Renal cortex interstitium (tissue), 11 donors: ENCODE results near the gene MCTP2. TPM values are rescaled to one million over a fixed set of nuclear protein-coding genes. Genes with fewer than 3 reads are reported as not detected.
"Not testable (repeated sequence)": the region's sequence is repeated elsewhere in the genome, so short reads cannot be mapped to it uniquely, and the experiment has no call there.

Experiments
- DNase-seq, 11 donors: peaks; one replicate each; pipeline ENCODE4 v3.0.0-alpha.2; 2013; ENCODE audit warnings: low read depth in 9 of 11, low spot score in 4 of 11; ENCODE audit errors: extremely low read depth in 1 of 11
- polyA plus RNA-seq, 3 donors: library from polyadenylated mRNA; unstranded; fragments of 120-200 nt; gene quantifications; one replicate each; pipeline ENCODE4 v1.2.1, GENCODE V29; 2013; ENCODE audit not compliant: insufficient read length in 3 of 3

Gene MCTP2
- polyA plus RNA-seq, 3 donors = 18.0 to 22.0 (median 21.8) TPM

GRCh38 chr15:94257776-94258175 lies 26.4 kb downstream of the MCTP2 start:
- not testable (repeated sequence) for DNase-seq

DNA sequence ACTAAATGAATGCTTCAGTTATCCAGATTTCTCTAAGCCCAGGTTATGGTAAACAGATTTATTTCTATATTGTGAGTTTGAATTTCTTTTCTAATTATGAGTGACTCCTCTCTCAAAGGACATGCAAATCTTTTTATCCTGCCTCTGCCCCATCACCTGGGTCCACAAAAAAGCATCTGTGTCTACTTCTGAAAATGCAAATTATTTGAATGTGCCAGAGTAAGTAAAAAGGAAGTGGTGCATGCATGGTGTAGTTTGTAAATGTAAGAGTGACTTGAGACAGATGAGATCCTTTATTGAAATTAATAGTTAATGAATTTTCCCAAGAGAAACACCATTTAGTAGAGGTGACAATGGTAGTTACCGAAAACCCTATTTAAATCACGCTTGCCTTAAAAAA lies 26.9 kb downstream of the MCTP2 start:
- no peak for DNase-seq

GRCh38 chr15:94259121-94259751 lies 27.9 kb downstream of the MCTP2 start:
- DNase-seq = no peak

DNA sequence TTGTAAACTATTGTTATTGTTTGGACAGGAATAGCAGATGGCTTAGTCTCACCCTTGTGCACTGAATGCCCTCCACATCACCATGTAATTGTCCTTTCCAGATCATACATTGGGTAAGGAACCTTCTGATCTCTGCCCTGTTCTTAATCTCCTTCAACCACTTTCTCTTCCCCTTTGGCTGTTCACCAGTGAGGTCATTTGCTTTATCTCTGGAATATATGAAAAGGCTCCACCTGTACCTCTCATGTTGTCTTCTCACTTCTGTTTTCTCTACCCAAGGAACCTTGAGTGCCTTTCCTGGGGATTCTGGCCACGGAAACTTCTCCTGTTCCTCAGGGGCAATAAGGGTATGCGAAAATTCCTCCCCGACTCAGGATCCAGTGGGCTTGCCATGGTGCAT lies 28.5 kb downstream of the MCTP2 start:
- no peak for DNase-seq

DNA sequence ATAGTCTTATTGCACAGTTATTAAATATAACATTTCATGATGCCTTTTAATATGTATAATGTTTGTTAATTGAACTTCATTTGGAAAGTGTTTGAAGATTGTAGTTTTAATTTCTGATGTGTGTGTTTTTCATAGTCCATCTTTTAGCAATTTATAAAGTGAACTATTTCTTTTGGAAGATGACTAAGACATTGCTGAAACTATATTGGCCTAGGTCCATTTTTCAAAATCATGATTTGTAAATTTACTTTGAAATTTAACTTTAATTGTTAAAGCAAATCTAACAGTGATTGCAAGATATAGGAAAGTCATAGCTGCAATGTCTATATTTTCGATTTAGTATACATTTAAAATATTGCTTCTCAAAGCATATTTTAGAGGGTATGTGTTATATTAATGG lies 30.8 kb downstream of the MCTP2 start:
- no peak for DNase-seq

- DNase-seq = no peak
These were observed 32.2 kb downstream of the MCTP2 start for GRCh38 chr15:94263341-94264273.

DNA sequence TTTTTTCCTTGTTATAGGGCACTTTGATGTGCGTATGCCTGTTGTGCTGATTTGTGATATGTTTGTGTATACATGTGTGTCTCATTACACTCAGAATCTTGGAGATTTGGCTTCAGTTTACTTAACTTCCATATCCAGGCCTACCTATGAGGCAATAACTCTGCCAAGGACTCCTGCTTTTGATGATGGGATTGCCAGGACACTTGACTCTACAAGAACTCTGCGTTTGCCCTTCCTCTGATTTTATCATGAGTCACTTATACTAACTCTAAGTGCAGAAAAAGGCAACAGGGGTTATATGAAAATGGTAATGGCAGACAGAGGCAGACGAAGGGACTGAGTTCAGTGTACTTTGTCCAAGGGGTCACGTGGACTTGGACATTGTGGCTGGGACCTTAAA lies 33.6 kb downstream of the MCTP2 start:
- no peak for DNase-seq

DNA sequence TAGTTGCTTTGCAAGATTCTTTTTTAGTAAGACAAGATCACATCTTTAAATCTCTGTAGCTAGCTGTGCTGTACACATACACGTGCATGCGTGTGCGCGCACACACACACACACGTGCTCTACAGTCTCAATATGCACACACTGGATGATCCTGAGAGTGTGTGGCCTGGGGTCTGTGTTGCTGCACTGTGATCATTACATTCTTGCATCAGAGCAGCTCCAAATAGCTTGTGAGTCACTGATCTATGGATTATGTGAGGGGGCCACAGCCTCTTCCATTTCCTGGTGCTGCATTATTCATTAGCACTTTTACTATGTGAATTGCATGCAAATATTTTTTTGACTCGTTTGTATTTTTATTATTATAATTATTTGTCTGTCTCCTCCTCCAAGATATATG lies 34.6 kb downstream of the MCTP2 start:
- DNase-seq = no peak

DNA sequence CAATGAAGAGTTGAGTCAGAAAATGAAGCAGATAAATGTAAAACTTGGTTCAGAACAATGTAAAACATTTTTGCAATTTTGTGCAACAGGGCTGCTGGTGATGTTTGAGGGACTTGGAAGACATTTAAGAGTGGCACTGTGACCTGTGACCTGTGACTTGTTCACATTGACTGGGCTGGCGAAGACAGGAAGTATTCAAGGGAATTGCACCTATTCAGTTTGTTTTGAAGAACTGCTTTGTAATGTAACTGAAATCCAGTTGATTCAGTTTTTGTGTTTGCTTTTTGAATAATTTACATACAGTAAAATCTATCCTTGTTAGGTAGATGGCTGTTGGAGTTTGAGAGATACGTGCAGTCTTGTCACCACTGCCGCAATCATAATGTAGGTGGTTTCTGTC lies 35.4 kb downstream of the MCTP2 start:
- DNase-seq = no peak

- no peak for DNase-seq
These were observed 38.6 kb downstream of the MCTP2 start for GRCh38 chr15:94269954-94270353.

GRCh38 chr15:94270570-94270969 lies 39.2 kb downstream of the MCTP2 start:
- no peak for DNase-seq

- DNase-seq = no peak
These were observed 41.0 kb downstream of the MCTP2 start for GRCh38 chr15:94272251-94272898.

- DNase-seq = no peak
These were observed 42.5 kb downstream of the MCTP2 start for GRCh38 chr15:94273826-94274225.

DNA sequence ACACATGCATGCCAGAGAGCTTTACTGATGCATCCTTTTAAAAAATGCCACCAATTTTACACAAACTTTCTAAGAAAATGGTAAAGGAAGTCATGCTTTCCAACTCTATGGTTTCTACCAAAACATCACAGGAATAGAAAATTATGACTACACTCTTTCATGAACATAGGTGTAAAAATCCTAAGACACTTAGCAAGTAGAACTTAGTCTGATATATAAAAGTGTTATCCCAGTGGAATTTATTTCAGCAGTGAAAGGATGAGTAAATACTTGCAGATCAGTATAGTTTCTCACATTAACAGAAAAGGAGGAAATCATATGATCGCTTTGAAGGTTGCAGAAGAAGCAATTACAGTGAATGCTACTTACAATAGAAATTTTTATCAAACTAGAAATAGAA lies 43.4 kb downstream of the MCTP2 start:
- DNase-seq = no peak

GRCh38 chr15:94277485-94277884 lies 46.1 kb downstream of the MCTP2 start:
- no peak for DNase-seq

GRCh38 chr15:94279736-94280135 lies 48.4 kb downstream of the MCTP2 start:
- no peak for DNase-seq

- no peak for DNase-seq
These were observed 48.9 kb downstream of the MCTP2 start for GRCh38 chr15:94280301-94280700.

GRCh38 chr15:94282269-94283250 lies 51.2 kb downstream of the MCTP2 start:
- DNase-seq = no peak

- no peak for DNase-seq
These were observed 55.2 kb downstream of the MCTP2 start for GRCh38 chr15:94286583-94286982.
